Psoas muscle (tissue), 8 donors: ENCODE data around the gene EPB41L3. TPM values are rescaled to one million over a fixed set of nuclear protein-coding genes. Genes with fewer than 3 reads are reported as not detected.

Source experiments
- ATAC-seq, 4 donors: fragments of 200-7000 bp; cut with Tn5 transposase; one replicate each; pipeline ENCODE4 v1.9.1; 2020; ENCODE audit warnings: moderate library complexity in 3 of 4, mild to moderate bottlenecking in 2 of 4
- DNase-seq, 2 donors: peaks; one replicate each; pipeline ENCODE4 v3.0.0-alpha.2; 2020
- H3K27ac ChIP-seq: fragments of 200-600 bp; one replicate; pipeline ENCODE4 v1.8.0; 2022
- H3K27me3 ChIP-seq, 3 donors: fragments of 200-600 bp in 1 of 3; one replicate each; pipeline versions ENCODE4 v1.6.1 to v1.8.0; 2013 to 2022; ENCODE audit warnings: low read length in 2 of 3, mild to moderate bottlenecking in 2 of 3, moderate library complexity in 1 of 3; ENCODE audit not compliant: insufficient read depth in 3 of 3
- H3K36me3 ChIP-seq, 2 donors: fragments of 200-600 bp in 1 of 2; one replicate each; pipeline versions ENCODE4 v1.6.1 to v1.8.0; 2013 to 2022; ENCODE audit warnings: low read depth in 1 of 2, mild to moderate bottlenecking in 1 of 2, moderate library complexity in 1 of 2; ENCODE audit not compliant: insufficient read depth in 1 of 2
- H3K4me1 ChIP-seq: fragments of 200-600 bp; one replicate; pipeline ENCODE4 v1.8.0; 2022
- H3K4me3 ChIP-seq: fragments of 200-600 bp; one replicate; pipeline ENCODE4 v1.8.0; 2022; ENCODE audit warnings: mild to moderate bottlenecking
- H3K9me3 ChIP-seq: fragments of 200-600 bp; one replicate; pipeline ENCODE4 v1.8.0; 2022
- WGBS, 3 donors: extraction: QIAGEN DNeasy Blood & Tissue Kit; methylation state at CpG; one replicate each; pipeline versions ENCODE4 v1.1.6 to v1.1.7; 2013; 5-methylcytosine and 5-hydroxymethylcytosine counted together
- intact Hi-C, 2 donors: fragments of 100-400 bp; cut with DNase I; formaldehyde crosslinking; loops; one replicate each; pipeline versions ENCODE4 v1.11.0 to v1.14.2; 2022
- polyA plus RNA-seq, 3 donors: library from polyadenylated mRNA; stranded (reverse); fragments of 200-250 nt; gene quantifications; one replicate each; pipeline ENCODE4 v1.2.3, GENCODE V29; 2013
- total RNA-seq, 4 donors: library from RNA; stranded (reverse); fragmentation: NEBNext Ultra II Directional in 2 of 4; extraction: Animal tissue kit (Norgen Biotek cat#: 25700) in 2 of 4; gene quantifications; one replicate each; pipeline versions ENCODE4 v1.2.1 to v1.2.4, GENCODE V29; 2021 to 2023
- TF ChIP-seq, protein P1 (sequence below): fragments of 200-600 bp; IDR thresholded peaks from one replicate; pipeline ENCODE4 v1.8.0; 2022; ENCODE audit warnings: antibody characterized with exemption
- donor health status: healthy with polysubstance abuse.
- donor health status: DM: no; HTN: no; CAD: no; lungs with moderate emphysema.
- donor health status: Bipolar disorder and iron deficiency.
- donor health status: healthy.
- donor health status: DM: yes; HTN: yes; CAD: no.
- donor health status: DM: no; HTN: no; CAD: no.
- donor health status: DM: no; HTN: no; CAD: no.
- donor health status: DM: yes; HTN: yes; CAD: no.

EPB41L3 gene
- total and polyA plus RNA-seq, 7 donors, result 1.4 to 23.6 (median 6.0) TPM

DNA sequence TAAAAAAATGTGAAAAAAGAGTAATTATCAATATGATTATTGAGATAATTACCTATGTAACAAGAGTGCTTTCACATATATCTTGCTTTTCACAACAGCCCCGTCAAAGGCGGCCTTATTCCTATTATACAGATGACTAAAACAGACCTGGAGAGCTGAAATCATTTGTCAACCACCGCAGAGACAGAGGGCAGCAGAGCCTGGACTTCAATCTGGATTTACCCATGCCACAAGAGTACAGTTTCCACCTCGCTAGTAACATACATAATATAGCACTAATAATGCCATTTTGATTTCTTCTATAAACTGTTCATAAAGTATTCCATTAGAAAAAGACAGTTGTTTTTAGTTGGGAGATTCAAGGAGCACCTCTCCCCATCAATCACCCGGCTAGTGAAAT, 121.8 kb downstream of the EPB41L3 start:
- no peak for ATAC-seq
- no peak for DNase-seq
- Histone ChIP-seq H3K4me3 (no peak overlapping the region), H3K36me3 (no peaks in the 10 kb centered on the region), H3K27ac (no peak overlapping the region), H3K27me3 (no peaks in the 10 kb centered on the region), H3K9me3 (no peaks in the 10 kb centered on the region), H3K4me1 (no peaks in the 10 kb centered on the region)
- intact Hi-C loops, result no loop called here
- WGBS, 3 donors, result 76 to 92% (median 90%) methylated on average over 5 of the region's 5 CpGs
- TF ChIP-seq, protein P1, sequence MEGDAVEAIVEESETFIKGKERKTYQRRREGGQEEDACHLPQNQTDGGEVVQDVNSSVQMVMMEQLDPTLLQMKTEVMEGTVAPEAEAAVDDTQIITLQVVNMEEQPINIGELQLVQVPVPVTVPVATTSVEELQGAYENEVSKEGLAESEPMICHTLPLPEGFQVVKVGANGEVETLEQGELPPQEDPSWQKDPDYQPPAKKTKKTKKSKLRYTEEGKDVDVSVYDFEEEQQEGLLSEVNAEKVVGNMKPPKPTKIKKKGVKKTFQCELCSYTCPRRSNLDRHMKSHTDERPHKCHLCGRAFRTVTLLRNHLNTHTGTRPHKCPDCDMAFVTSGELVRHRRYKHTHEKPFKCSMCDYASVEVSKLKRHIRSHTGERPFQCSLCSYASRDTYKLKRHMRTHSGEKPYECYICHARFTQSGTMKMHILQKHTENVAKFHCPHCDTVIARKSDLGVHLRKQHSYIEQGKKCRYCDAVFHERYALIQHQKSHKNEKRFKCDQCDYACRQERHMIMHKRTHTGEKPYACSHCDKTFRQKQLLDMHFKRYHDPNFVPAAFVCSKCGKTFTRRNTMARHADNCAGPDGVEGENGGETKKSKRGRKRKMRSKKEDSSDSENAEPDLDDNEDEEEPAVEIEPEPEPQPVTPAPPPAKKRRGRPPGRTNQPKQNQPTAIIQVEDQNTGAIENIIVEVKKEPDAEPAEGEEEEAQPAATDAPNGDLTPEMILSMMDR, result no peak

DNA sequence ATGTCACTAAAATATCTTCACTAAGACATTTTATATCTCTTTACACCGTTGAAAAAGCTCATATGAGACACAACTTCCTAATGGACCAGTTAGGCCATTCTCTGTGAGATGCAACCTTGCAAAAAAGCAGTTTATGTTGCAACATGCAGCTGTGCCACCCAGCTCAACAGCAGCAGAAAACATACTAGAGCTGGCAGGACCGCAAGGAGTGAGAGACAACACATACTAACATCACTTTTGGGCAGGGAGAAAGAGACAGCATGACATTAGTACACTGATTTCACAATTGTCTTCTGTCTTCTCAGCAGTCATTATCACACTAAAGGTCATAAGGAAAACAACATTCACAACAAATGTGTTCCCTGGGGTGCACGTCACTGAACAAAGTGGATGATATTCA, 122.9 kb downstream of the EPB41L3 start:
- ATAC-seq, result peak in 1 of 4 donors; percentile 16
- intact Hi-C loops, result no loop called here
- WGBS, 3 donors, result 73 to 85% (median 79%) methylated on average over 3 of the region's 3 CpGs

DNA sequence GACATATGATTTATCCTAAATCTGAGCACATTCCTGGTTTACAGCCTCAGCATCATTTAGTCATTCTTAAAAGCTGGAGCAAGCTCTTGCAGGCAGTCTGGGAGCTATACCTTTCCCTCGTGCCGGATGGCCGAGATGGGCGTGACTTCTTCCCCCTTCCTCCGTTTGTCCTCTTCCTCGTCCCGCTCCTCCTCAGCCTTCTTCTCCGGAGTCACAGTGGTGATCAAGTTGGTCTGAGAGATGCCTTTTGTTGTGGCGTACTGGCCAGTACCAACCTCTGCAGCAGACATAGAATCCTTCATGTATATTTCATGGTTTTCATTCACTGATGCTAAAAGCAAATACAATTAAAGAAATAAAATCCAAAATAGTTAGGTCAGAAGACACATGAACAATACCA, 124.2 kb downstream of the EPB41L3 start:
- Histone ChIP-seq H3K4me1 (no peaks in the 10 kb centered on the region), H3K27me3 (no peaks in the 10 kb centered on the region), H3K36me3 (no peaks in the 10 kb centered on the region), H3K4me3 (no peak overlapping the region), H3K9me3 (no peaks in the 10 kb centered on the region), H3K27ac (no peak overlapping the region)
- ATAC-seq (no peak), DNase-seq (no peak)
- intact Hi-C loops, result no loop called here
- TF ChIP-seq, protein P1, result no peak
- 71 to 75% (median 75%) methylated on average over 9 of the region's 9 CpGs for WGBS, 3 donors

More for the DNA sequence above, 122.9 kb downstream of the EPB41L3 start:
- TF ChIP-seq, protein P1, result no peak
- Histone ChIP-seq H3K4me1 (no peaks in the 10 kb centered on the region), H3K9me3 (no peaks in the 10 kb centered on the region), H3K27me3 (no peaks in the 10 kb centered on the region), H3K36me3 (no peaks in the 10 kb centered on the region), H3K4me3 (no peak overlapping the region), H3K27ac (no peak overlapping the region)
- no peak for DNase-seq

DNA sequence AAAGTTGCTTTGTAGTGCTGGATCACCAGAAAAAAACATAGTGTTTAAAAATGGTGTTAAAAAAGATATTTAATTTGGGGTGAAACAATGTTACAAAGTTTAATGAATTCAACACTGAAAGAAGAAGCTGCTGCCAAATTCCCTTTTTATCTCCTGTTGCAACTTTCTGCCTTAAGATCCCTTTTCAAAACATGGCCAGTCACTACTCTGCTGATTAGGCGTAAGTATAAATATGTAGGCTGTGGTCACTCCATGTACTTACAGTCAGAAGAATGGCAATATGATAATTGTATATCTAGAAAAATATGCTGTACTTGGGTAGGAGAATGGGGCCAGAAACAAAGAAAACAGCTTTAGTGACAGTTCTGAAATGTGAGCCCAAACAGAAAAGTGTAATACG, 124.8 kb downstream of the EPB41L3 start:
- Histone ChIP-seq H3K9me3 (no peaks in the 10 kb centered on the region), H3K36me3 (no peaks in the 10 kb centered on the region), H3K27me3 (no peaks in the 10 kb centered on the region), H3K4me1 (no peaks in the 10 kb centered on the region), H3K27ac (no peak overlapping the region), H3K4me3 (no peak overlapping the region)
- 91 to 96% (median 95%) methylated on average over 2 of the region's 2 CpGs for WGBS, 3 donors
- DNase-seq (no peak), ATAC-seq (no peak)
- TF ChIP-seq, protein P1, result no peak
- intact Hi-C loops, result no loop called here

DNA sequence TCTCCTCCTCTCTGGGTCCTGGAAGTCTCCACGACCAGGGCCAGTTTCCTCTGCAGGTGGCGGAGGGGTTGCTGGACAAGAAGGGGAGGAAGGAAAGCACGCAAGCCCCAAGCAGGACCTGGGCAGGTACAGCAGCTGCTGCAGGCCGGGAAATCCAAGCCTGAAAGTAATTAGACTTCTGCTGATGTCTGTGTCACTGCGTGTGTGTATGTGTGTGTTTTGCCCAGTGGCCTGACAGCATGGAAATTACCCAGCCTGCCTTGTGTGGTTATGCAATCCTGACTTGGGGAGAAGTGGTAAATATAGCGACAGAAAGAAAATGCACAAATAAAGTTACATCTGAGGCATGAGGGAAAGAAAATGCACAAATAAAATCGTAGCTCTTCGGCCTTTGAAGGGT, 126.5 kb downstream of the EPB41L3 start:
- Histone ChIP-seq H3K27me3 (no peaks in the 10 kb centered on the region), H3K36me3 (no peaks in the 10 kb centered on the region), H3K27ac (no peak overlapping the region), H3K4me3 (no peak overlapping the region), H3K9me3 (no peaks in the 10 kb centered on the region), H3K4me1 (no peaks in the 10 kb centered on the region)
- intact Hi-C loops, result no loop called here
- ATAC-seq (no peak), DNase-seq (no peak)
- TF ChIP-seq, protein P1, result no peak
- WGBS, 3 donors, result 65 to 73% (median 71%) methylated on average over 8 of the region's 8 CpGs
